ENCODE results near the gene SRY.
"Not testable (repeated sequence)": the region's sequence is repeated elsewhere in the genome, so short reads cannot be mapped to it uniquely, and the experiment has no call there.

SRY gene

GRCh38 chrY:2787600-2787999 is at the start of gene SRY:
SRY (minus strand) TSS chrY:2787682; CDS start chrY:2787603, 79 bp downstream.
- no peak for DNase-seq

GRCh38 chrY:2837078-2837477 is 49.6 kb upstream of the SRY start:
- no peak for DNase-seq

GRCh38 chrY:2835230-2835629 is 47.7 kb upstream of the SRY start:
- no peak for DNase-seq

GRCh38 chrY:2828497-2828896 is 41.0 kb upstream of the SRY start:
- no peak for DNase-seq

GRCh38 chrY:2824471-2824870 is 37.0 kb upstream of the SRY start:
- no peak for DNase-seq

- DNase-seq, result not testable (repeated sequence)
Measured at GRCh38 chrY:2817146-2817896, 29.8 kb upstream of the SRY start.

GRCh38 chrY:2800246-2800645 is 12.8 kb upstream of the SRY start:
- DNase-seq, result no peak

- DNase-seq, result no peak
Measured at GRCh38 chrY:2797991-2798390, 10.5 kb upstream of the SRY start.

- DNase-seq, result no peak
Measured at GRCh38 chrY:2796977-2797523, 9.6 kb upstream of the SRY start.

- no peak for DNase-seq
Measured at GRCh38 chrY:2789756-2790155, 2.3 kb upstream of the SRY start.

GRCh38 chrY:2786876-2787512 is 488 bp downstream of the SRY start:
- DNase-seq, result no peak

Measured in OCI-M1 (cell line).